Adrenal gland (tissue), 12 donors: ENCODE measurements around the gene ZBTB7C. TPM values are rescaled to one million over a fixed set of nuclear protein-coding genes. Genes with fewer than 3 reads are reported as not detected.

Experiments
- DNase-seq, 7 donors: peaks; one replicate each; pipeline ENCODE4 v3.0.0-alpha.2; 2019 to 2020
- H3K27ac ChIP-seq, 5 donors: fragments of 200-600 bp; sonication (generic) in 4 of 5; 1 replicate in 3 of 5; 2 replicates in 2 of 5; pipeline versions ENCODE4 v1.5.1 to v1.8.0; 2016 to 2020; ENCODE audit warnings: mild to moderate bottlenecking in 1 of 5
- H3K27me3 ChIP-seq: fragments of 200-600 bp; 2 replicates; pipeline ENCODE4 v1.8.0; 2021
- H3K36me3 ChIP-seq, 2 donors: fragments of 200-600 bp; replicated peaks in 1 of 2; 1 replicate in 1 of 2; 2 replicates in 1 of 2; pipeline versions ENCODE4 v1.5.1 to v1.8.0; 2018 to 2022
- H3K4me1 ChIP-seq, 2 donors: fragments of 200-600 bp; replicated peaks in 1 of 2; 1 replicate in 1 of 2; 2 replicates in 1 of 2; pipeline versions ENCODE4 v1.5.1 to v1.8.0; 2018 to 2021
- H3K4me3 ChIP-seq, 4 donors: fragments of 200-600 bp; sonication (generic) in 3 of 4; one replicate each; pipeline ENCODE4 v1.5.1; 2016 to 2018
- H3K9me3 ChIP-seq, 3 donors: fragments of 200-600 bp; sonication (generic) in 1 of 3; replicated peaks in 1 of 3; 1 replicate in 2 of 3; 2 replicates in 1 of 3; pipeline versions ENCODE4 v1.5.1 to v1.8.0; 2016 to 2021
- POLR2A ChIP-seq, 2 donors: fragments of 450-650 bp; IDR thresholded peaks; one replicate each; pipeline ENCODE4 v1.6.1; 2017; ENCODE audit warnings: antibody characterized with exemption in 2 of 2, mild to moderate bottlenecking in 2 of 2, moderate library complexity in 1 of 2
- WGBS, 4 donors: extraction: QIAGEN DNeasy Blood & Tissue Kit in 2 of 4; methylation state at CpG; one replicate each; pipeline versions ENCODE4 v1.1.5 to v1.1.7; 2013 to 2017; 5-methylcytosine and 5-hydroxymethylcytosine counted together
- intact Hi-C, 2 donors: fragments of 100-400 bp; cut with DNase I; formaldehyde crosslinking; loops; one replicate each; pipeline versions ENCODE4 v1.14.1 to v1.15.0; 2022 to 2023
- polyA plus RNA-seq, 3 donors: library from polyadenylated mRNA; stranded (reverse); fragments of 200-250 nt in 2 of 3; fragments of 350-450 nt in 1 of 3; fragmentation: Illumina TruSeq in 1 of 3; extraction: RNeasy Lipid Tissue Mini Kit (QIAGEN cat#74804) in 1 of 3; gene quantifications; one replicate each; pipeline ENCODE4 v1.2.3, GENCODE V29; 2013 to 2014
- total RNA-seq, 9 donors: library from RNA; depleted of rRNA in 4 of 9; stranded (reverse); fragments of >200 nt in 4 of 9; fragments of 120-200 nt in 1 of 9; fragmentation: NEBNext Ultra II Directional in 1 of 9; extraction: Animal tissue kit (Norgen Biotek cat#: 25700) in 1 of 9; gene quantifications; one replicate each; pipeline versions ENCODE4 v1.1.0 to v1.2.4, GENCODE V29; 2013 to 2023
- TF ChIP-seq, protein P1 (sequence below), 6 experiments: fragments of 450-650 bp in 4 of 6; fragments of 200-600 bp in 2 of 6; sonication (generic) in 1 of 6; IDR thresholded peaks; 1 replicate in 5 of 6; 2 replicates in 1 of 6; pipeline versions ENCODE4 v1.5.1 to v1.8.0; 2016 to 2021; ENCODE audit warnings: antibody characterized with exemption in 6 of 6, mild to moderate bottlenecking in 2 of 6, moderate library complexity in 1 of 6
- donor health status: healthy with polysubstance abuse.
- donor health status: Bipolar disorder and iron deficiency.
- donor health status: DM: yes; HTN: yes; CAD: no.
- donor health status: DM: no; HTN: no; CAD: no.
- donor health status: DM: no; HTN: no; CAD: no.
- donor health status: DM: yes; HTN: yes; CAD: no.

The ZBTB7C gene
- total and polyA plus RNA-seq, 12 donors, result 5.2 to 42.8 (median 26.8) TPM

GRCh38 chr18:48172226-48173006 lies 236.8 kb downstream of the ZBTB7C start:
- H3K4me3 ChIP-seq, result no peak overlapping the region
- peak in 6 of 7 donors; percentile 62 to 89 (median 68) for DNase-seq
- H3K27me3 ChIP-seq, result no peaks in the 10 kb centered on the region
- H3K36me3 ChIP-seq, result no peaks in the 10 kb centered on the region
- intact Hi-C loops, result no loop called here
- H3K9me3 ChIP-seq, result no peaks in the 10 kb centered on the region
- peaks cover 37% of the 10 kb centered on the region in 2 donors for H3K4me1 ChIP-seq
- peak in 1 of 2 donors; percentile 30 for TF ChIP-seq POLR2A (IDR thresholded peaks at IDR 0.05)
- TF ChIP-seq, protein P1, sequence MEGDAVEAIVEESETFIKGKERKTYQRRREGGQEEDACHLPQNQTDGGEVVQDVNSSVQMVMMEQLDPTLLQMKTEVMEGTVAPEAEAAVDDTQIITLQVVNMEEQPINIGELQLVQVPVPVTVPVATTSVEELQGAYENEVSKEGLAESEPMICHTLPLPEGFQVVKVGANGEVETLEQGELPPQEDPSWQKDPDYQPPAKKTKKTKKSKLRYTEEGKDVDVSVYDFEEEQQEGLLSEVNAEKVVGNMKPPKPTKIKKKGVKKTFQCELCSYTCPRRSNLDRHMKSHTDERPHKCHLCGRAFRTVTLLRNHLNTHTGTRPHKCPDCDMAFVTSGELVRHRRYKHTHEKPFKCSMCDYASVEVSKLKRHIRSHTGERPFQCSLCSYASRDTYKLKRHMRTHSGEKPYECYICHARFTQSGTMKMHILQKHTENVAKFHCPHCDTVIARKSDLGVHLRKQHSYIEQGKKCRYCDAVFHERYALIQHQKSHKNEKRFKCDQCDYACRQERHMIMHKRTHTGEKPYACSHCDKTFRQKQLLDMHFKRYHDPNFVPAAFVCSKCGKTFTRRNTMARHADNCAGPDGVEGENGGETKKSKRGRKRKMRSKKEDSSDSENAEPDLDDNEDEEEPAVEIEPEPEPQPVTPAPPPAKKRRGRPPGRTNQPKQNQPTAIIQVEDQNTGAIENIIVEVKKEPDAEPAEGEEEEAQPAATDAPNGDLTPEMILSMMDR (IDR thresholded peaks at IDR 0.05), result no peak
- WGBS, 4 donors, result 58 to 73% (median 66%) methylated on average over 16 to 19 of the region's 19 CpGs
- H3K27ac ChIP-seq, result peak overlapping the region; percentile 22 to 74 (median 52)

DNA sequence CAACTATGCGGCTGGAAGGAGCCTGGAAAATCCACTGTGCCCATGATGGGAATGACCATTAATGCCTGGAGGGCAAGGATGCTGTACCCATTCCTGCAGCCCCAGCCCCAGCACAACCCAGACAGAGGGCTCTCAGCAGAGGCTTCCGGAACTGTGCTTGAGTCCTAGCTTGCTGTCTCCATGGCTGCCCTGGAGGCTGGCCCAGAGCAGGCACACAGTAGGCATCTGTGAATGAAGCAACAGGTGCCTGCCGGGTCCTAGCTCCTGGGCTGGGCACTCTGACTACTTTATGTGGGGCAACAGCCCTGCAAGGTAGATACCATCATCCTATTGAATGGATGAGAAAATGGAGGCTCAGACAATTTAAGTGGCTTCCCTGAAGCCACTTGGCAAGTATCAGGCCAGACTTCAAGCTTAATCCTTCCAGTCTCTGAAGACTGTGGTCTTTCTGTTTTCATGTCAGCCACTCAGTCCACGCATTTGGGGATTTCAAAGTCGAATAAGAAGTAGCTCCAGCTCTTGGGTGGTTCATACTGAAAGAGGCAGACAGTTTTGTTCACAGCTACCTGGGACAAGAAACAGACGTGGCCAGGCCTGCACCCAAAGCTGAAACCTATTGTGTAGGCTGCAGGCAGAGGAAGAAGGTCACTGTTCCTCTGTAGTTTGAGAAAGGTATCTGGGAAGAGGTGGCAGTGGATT lies 237.5 kb downstream of the ZBTB7C start:
- DNase-seq, result no peak
- WGBS, 4 donors, result 75 to 96% (median 95%) methylated on average over 4 to 6 of the region's 6 CpGs
- no peaks in the 10 kb centered on the region for H3K36me3 ChIP-seq
- peaks cover 40 to 45% of the 10 kb centered on the region in 2 donors for H3K4me1 ChIP-seq
- no peaks in the 10 kb centered on the region for H3K9me3 ChIP-seq
- H3K27me3 ChIP-seq, result no peaks in the 10 kb centered on the region
- TF ChIP-seq, protein P1 (IDR thresholded peaks at IDR 0.05), result no peak
- no peak for TF ChIP-seq POLR2A (IDR thresholded peaks at IDR 0.05)
- intact Hi-C loops, result no loop called here
- H3K4me3 ChIP-seq, result no peak overlapping the region
- H3K27ac ChIP-seq, result peak overlapping the region in 3 of 5 donors; percentile 52 to 74 (median 66)

DNA sequence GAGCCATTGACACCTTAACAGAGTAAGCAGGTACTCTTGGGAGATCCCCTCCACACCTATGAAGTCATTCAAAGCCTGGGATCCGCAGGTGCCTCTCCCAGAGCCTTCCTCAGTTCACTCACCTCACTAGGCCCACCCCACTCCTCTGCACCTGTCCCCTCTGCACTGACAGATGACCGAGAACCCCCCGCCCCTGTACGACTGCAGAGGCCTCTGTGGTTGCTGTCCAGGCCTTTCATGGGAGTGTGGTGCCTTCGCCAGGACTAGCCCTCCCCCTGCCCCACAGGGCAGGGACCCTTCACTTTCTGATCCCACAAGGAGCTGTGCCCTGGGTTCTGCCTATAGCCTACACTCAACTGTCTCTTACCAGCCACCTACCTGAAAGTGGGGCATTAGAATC lies 238.5 kb downstream of the ZBTB7C start:
- peak in 1 of 7 donors; percentile 16 for DNase-seq
- peaks cover 41 to 55% of the 10 kb centered on the region in 2 donors for H3K4me1 ChIP-seq
- intact Hi-C loops, result no loop called here
- H3K27ac ChIP-seq, result peak overlapping the region in 2 of 5 donors; percentile 14 to 70
- H3K4me3 ChIP-seq, result no peak overlapping the region
- H3K36me3 ChIP-seq, result no peaks in the 10 kb centered on the region
- WGBS, 4 donors, result 91 to 100% (median 94%) methylated on average over 4 to 5 of the region's 5 CpGs
- H3K9me3 ChIP-seq, result no peaks in the 10 kb centered on the region
- no peaks in the 10 kb centered on the region for H3K27me3 ChIP-seq
- TF ChIP-seq, protein P1 (IDR thresholded peaks at IDR 0.05), result no peak
- no peak for TF ChIP-seq POLR2A (IDR thresholded peaks at IDR 0.05)

- WGBS, 4 donors, result 74 to 97% (median 94%) methylated on average over 2 of the region's 2 CpGs
- H3K9me3 ChIP-seq, result no peaks in the 10 kb centered on the region
- H3K4me1 ChIP-seq, result peaks cover 53 to 72% of the 10 kb centered on the region in 2 donors
- H3K27me3 ChIP-seq, result no peaks in the 10 kb centered on the region
- no peak overlapping the region for H3K4me3 ChIP-seq
- TF ChIP-seq, protein P1 (IDR thresholded peaks at IDR 0.05), result no peak
- TF ChIP-seq POLR2A (IDR thresholded peaks at IDR 0.05), result no peak
- intact Hi-C loops, result no loop called here
- H3K36me3 ChIP-seq, result no peaks in the 10 kb centered on the region
- H3K27ac ChIP-seq, result peak overlapping the region; percentile 7 to 80 (median 70)
- DNase-seq, result peak in 2 of 7 donors; percentile 17 to 48
These were observed 240.3 kb downstream of the ZBTB7C start for GRCh38 chr18:48168861-48169260.
